Activated CD4-positive, alpha-beta memory T cell treated with anti-CD3 and anti-CD28 coated beads, Interleukin-2, amount 10 ng/mL, durations not matched to agents 7 days and 5 days (primary cell): Measurements from ENCODE around the gene COL4A1. TPM values are rescaled to one million over a fixed set of nuclear protein-coding genes. Genes with fewer than 3 reads are reported as not detected.

Experiments used
- CTCF ChIA-PET: fragments of 350-600 bp; sonication (Branson Sonifier 250); formaldehyde crosslinking; loops from one replicate; lab custom pipeline; 2021; ENCODE audit warnings: antibody characterized with exemption, inconsistent platforms; lab: Charles Lee
- POLR2A ChIA-PET: fragments of 350-600 bp; sonication (Branson Sonifier 250); formaldehyde crosslinking; loops from one replicate; lab custom pipeline; 2021; ENCODE audit warnings: antibody characterized with exemption; lab: Charles Lee
- DNase-seq: peaks from one replicate; pipeline ENCODE4 v3.0.0-alpha.2; 2020
- H3K27ac Mint-ChIP-seq: one replicate; pipeline ENCODE4 v1.8.0; 2021; ENCODE audit warnings: mild to moderate bottlenecking, mixed read lengths
- H3K27me3 Mint-ChIP-seq: one replicate; pipeline ENCODE4 v1.8.0; 2021; ENCODE audit warnings: mixed read lengths
- H3K36me3 Mint-ChIP-seq: one replicate; pipeline ENCODE4 v1.8.0; 2021; ENCODE audit warnings: low read depth, mixed read lengths
- H3K4me1 Mint-ChIP-seq: one replicate; pipeline ENCODE4 v1.8.0; 2021; ENCODE audit warnings: mixed read lengths
- H3K4me3 Mint-ChIP-seq: one replicate; pipeline ENCODE4 v1.8.0; 2021; ENCODE audit warnings: mild to moderate bottlenecking, mixed read lengths
- H3K9me3 Mint-ChIP-seq: one replicate; pipeline ENCODE4 v1.8.0; 2021; ENCODE audit warnings: mixed read lengths
- total RNA-seq, 2 experiments: library from RNA; stranded (reverse); gene quantifications; one replicate each; pipeline ENCODE4 v1.2.3, GENCODE V29; 2021

COL4A1 gene
- total RNA-seq, 2 experiments from 2014 or later = not detected

DNA sequence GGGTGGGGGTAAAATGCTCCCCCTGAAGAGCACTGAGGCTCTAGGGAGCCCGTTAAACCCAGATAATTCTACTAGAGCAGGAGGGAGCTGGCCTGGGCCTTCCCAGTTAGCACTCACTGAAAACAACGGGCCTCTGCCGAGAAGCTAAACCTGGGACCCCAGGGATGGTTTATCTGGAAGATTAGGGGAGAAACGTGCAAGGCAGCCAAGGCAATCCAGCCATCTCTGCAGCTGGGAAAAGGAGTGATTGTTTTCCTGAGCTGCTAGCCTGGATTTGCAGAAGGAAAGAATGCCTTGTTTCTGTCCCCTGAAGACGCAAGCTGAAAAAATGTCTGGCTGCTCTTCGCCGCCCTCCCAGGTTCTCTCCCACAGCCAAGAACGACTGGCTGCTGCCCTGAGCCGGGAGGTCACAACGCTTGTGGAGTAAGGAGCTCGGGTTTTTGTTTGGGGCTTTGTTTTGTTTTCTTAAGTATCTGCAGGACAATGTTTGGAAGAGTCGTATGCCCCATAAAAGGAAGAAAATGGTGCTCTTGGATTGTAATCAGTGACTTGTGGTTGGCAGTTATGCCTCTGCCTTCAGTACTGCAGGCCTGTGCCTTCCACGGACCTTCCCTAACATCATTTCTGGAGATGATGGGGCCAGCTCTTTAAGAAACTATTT lies 31.6 kb upstream of the COL4A1 start:
- Mint-ChIP-seq H3K9me3 (no peaks in the 10 kb centered on the region), H3K4me3 (no peak overlapping the region), H3K36me3 (no peaks in the 10 kb centered on the region), H3K27me3 (peaks cover 28% of the 10 kb centered on the region), H3K27ac (no peak overlapping the region), H3K4me1 (peaks cover 20% of the 10 kb centered on the region)
- no peak for DNase-seq
- CTCF ChIA-PET = no interaction called here
- POLR2A ChIA-PET = no interaction called here

DNA sequence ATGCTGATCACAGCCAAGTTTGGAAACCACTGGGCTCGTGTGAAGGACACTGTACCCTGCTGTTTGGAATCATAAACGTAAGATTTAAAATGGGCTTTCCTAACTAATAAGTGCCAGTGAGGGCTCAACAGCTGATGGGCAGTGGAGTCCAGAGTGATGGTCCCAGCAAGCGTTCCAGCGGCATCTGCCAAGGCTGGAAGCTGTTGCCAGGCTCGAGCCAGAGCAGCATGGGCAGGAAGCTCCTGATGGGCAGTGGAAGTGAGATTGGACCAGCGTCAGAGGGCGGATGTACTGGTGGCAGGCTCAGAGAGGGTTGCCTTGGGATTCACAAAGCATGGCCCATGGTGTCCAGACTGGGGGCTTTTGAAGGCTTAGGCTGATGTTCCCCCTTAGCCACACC lies 30.3 kb upstream of the COL4A1 start:
- H3K9me3 Mint-ChIP-seq = no peaks in the 10 kb centered on the region
- peaks cover 19% of the 10 kb centered on the region for H3K27me3 Mint-ChIP-seq
- no peak for DNase-seq
- no peaks in the 10 kb centered on the region for H3K36me3 Mint-ChIP-seq
- H3K27ac Mint-ChIP-seq = no peak overlapping the region
- peaks cover 20% of the 10 kb centered on the region for H3K4me1 Mint-ChIP-seq
- POLR2A ChIA-PET = no interaction called here
- H3K4me3 Mint-ChIP-seq = no peak overlapping the region
- CTCF ChIA-PET = no interaction called here

DNA sequence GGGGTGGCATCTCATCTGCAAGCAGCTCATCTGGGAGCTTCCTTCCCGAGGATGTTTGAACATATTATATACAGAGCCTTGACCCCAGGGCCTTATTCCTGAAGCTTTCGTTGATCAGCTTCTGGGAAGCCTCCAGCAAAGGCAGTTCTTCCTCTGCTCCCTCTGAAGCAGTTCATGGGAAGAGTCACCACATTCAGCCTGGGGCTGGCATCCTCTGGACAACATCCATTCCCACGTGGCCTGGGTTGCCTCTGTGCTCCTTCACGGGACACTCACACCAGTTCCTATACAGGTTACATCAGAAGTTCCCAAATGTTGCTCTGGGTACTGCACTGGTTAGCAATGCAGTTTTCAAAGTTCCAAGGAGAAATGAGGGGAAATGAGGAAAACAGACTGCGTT lies 29.7 kb upstream of the COL4A1 start:
- no peak for DNase-seq
- H3K4me1 Mint-ChIP-seq = peaks cover 19% of the 10 kb centered on the region
- no peak overlapping the region for H3K27ac Mint-ChIP-seq
- ChIA-PET CTCF (no interaction called here), POLR2A (no interaction called here)
- H3K4me3 Mint-ChIP-seq = no peak overlapping the region
- H3K27me3 Mint-ChIP-seq = peaks cover 15% of the 10 kb centered on the region
- H3K36me3 Mint-ChIP-seq = no peaks in the 10 kb centered on the region
- no peaks in the 10 kb centered on the region for H3K9me3 Mint-ChIP-seq

DNA sequence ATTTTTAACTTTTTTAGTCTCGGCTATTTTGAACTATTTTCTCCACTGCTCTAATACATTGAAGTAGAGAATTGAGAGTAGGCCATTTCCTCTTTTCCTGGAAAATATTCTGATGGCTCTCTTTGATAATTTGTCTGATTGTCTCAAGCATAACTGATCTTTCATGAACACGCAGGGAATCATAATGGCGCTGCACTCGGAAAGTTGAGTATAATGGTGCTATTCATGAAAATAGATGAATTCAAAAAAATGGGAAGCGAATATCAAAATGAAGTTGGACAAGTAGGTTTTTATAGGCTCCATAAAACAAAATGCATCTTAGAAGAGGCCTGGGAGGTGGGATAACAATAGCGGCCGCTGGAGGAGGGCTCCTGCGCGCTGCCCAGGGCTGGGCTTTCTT lies 29.2 kb upstream of the COL4A1 start:
- Mint-ChIP-seq H3K27me3 (peaks cover 10% of the 10 kb centered on the region), H3K9me3 (no peaks in the 10 kb centered on the region), H3K36me3 (no peaks in the 10 kb centered on the region), H3K4me1 (peaks cover 13% of the 10 kb centered on the region), H3K4me3 (no peak overlapping the region), H3K27ac (no peak overlapping the region)
- no peak for DNase-seq
- CTCF ChIA-PET = no interaction called here
- POLR2A ChIA-PET = no interaction called here

DNA sequence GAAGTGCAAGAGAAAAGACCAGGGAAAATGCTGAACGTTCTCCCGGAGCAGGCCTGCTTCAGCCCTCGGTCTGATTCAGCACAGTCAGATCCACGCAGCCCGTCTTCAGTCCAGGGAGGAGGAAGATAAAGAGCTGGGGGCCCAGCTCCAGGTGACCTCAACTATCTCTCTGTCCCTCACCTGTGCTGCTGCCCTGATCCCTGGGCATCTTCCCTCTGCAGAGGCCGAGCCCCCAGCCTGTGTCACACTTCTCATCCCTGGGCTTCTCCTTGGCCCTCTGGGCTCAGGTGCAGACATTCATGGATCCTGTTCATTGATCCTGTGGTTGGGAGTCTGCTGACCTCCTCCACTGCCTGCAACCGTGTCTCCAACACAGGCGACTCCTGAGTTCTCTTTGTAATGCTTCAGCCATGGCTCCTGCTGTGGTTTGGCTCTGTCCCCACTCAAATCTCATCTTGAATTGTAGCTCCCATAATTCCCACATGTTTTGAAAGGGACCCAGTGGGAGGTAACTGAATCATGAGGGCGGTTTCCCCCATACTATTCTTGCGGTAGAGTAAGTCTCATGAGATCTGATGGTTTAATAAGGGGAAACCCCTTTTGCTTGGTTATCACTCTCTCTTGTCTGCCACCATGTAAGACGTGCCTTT lies 28.0 kb upstream of the COL4A1 start:
- DNase-seq = no peak
- Mint-ChIP-seq H3K27ac (no peak overlapping the region), H3K36me3 (no peaks in the 10 kb centered on the region), H3K4me1 (peaks cover 2% of the 10 kb centered on the region), H3K27me3 (no peaks in the 10 kb centered on the region), H3K9me3 (no peaks in the 10 kb centered on the region), H3K4me3 (no peak overlapping the region)
- ChIA-PET CTCF (no interaction called here), POLR2A (no interaction called here)

DNA sequence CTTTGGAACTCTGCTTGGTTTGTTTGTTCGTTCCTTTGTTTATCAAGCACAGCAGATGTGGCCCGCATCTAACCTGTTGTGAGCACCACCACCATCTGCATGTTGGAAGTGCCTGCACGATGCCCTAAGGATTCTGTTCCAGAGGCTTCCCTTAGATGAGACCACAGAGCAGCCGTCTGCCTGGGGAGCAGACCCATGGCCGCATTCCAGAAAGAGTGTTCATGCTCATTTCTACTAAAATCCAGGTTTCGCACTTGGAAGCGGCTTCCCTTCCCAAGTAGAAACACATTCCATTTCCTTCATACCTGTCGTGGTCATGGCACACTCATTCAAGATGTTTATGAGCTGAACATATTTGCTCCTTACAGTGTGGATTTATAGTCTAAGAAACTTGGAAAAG lies 27.3 kb upstream of the COL4A1 start:
- Mint-ChIP-seq H3K27ac (no peak overlapping the region), H3K4me3 (no peak overlapping the region), H3K36me3 (no peaks in the 10 kb centered on the region), H3K9me3 (no peaks in the 10 kb centered on the region), H3K4me1 (no peaks in the 10 kb centered on the region), H3K27me3 (peaks cover 1% of the 10 kb centered on the region)
- ChIA-PET POLR2A (no interaction called here), CTCF (no interaction called here)
- no peak for DNase-seq

DNA sequence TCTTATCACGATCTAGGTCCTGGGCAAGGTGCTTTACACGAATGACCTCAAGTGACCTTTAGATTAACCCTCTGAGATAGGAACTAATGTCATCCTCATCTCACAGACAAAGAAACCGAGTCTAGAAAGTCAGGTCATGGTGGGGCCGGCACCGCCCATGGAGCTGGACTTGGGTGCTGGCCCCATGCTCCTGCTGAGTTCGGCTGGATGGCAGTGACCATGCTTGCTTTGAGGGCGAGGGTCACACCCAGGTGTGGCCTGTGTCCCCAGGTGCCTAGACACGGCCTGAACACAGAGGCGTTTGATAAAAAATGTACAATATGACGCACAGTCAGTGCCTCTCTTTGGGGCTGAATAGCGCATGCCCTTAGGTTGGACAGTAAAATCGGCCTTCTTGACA lies 26.9 kb upstream of the COL4A1 start:
- Mint-ChIP-seq H3K36me3 (no peaks in the 10 kb centered on the region), H3K9me3 (no peaks in the 10 kb centered on the region), H3K27ac (no peak overlapping the region), H3K4me1 (no peaks in the 10 kb centered on the region), H3K4me3 (no peak overlapping the region), H3K27me3 (peaks cover 4% of the 10 kb centered on the region)
- POLR2A ChIA-PET = no interaction called here
- DNase-seq = no peak
- CTCF ChIA-PET = no interaction called here

DNA sequence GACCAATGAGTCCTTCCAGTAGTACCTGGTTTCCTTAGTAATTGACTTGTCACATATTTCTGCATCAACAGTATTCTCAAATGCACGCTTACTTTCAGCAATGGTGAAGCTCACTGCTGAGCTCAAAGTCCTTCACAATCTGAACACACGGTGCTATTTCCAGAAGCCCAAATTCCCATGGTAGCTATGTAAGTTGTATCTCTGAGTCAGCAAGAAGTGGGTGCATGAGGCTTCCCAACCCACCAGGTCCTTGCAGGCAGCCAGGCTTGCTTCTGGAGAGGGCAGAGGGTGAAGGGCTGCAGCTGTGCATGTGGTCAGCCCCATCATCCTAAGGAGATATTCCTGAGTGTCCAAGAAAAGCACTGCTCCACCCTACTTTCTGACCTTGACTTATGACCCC lies 25.8 kb upstream of the COL4A1 start:
- Mint-ChIP-seq H3K27ac (no peak overlapping the region), H3K36me3 (no peaks in the 10 kb centered on the region), H3K27me3 (peaks cover 4% of the 10 kb centered on the region), H3K4me1 (no peaks in the 10 kb centered on the region), H3K4me3 (no peak overlapping the region), H3K9me3 (no peaks in the 10 kb centered on the region)
- ChIA-PET POLR2A (no interaction called here), CTCF (no interaction called here)
- no peak for DNase-seq

DNA sequence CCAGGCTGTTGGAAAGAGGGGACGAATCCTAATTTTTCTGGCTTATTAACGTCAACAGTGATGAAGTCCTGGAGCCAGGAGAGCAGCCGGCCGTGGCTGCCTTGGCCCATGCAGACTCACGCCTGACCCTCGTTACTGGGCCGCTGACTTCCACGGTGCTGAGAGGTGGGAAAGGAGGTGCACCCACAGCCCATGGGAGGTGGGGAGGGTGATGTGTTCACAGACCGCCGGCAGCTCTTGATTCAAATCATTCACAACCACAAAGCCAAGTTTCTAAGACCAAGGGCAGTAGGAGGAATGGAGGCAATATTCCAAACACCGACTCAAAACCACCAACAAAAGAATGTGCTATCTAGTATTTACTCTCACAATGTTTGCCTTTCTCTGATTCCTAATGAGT lies 24.4 kb upstream of the COL4A1 start:
- H3K36me3 Mint-ChIP-seq = no peaks in the 10 kb centered on the region
- ChIA-PET CTCF (no interaction called here), POLR2A (no interaction called here)
- H3K4me3 Mint-ChIP-seq = no peak overlapping the region
- peaks cover 7% of the 10 kb centered on the region for H3K27me3 Mint-ChIP-seq
- no peaks in the 10 kb centered on the region for H3K4me1 Mint-ChIP-seq
- no peaks in the 10 kb centered on the region for H3K9me3 Mint-ChIP-seq
- DNase-seq = no peak
- no peak overlapping the region for H3K27ac Mint-ChIP-seq

DNA sequence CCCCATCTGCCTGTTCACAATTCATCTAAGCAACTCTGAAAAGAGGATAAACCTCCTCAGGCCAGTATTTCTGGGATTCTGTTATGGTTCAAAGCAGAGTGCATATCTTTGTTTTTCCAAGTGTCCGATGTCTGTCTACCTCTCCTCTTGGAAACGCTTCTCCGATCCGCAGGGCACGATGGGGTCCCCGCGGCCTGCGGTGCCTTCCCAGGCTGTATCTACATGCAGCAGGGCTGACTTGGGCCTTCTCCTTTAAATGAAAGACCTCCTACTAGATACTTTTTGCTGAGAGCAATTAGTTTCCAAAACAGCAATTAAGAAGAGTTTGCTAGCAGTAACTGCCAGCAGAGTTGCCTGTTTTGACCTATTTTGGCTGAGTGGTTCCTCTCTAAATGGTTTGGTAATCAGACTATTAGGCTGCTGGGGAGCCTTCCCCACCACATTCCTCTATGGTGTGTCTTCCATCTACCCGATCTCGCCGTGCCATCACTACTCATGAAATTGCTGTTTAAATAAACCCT lies 23.6 kb upstream of the COL4A1 start:
- no peak overlapping the region for H3K4me3 Mint-ChIP-seq
- H3K27ac Mint-ChIP-seq = no peak overlapping the region
- H3K9me3 Mint-ChIP-seq = no peaks in the 10 kb centered on the region
- H3K36me3 Mint-ChIP-seq = no peaks in the 10 kb centered on the region
- DNase-seq = no peak
- no peaks in the 10 kb centered on the region for H3K4me1 Mint-ChIP-seq
- peaks cover 10% of the 10 kb centered on the region for H3K27me3 Mint-ChIP-seq
- ChIA-PET POLR2A (no interaction called here), CTCF (no interaction called here)

DNA sequence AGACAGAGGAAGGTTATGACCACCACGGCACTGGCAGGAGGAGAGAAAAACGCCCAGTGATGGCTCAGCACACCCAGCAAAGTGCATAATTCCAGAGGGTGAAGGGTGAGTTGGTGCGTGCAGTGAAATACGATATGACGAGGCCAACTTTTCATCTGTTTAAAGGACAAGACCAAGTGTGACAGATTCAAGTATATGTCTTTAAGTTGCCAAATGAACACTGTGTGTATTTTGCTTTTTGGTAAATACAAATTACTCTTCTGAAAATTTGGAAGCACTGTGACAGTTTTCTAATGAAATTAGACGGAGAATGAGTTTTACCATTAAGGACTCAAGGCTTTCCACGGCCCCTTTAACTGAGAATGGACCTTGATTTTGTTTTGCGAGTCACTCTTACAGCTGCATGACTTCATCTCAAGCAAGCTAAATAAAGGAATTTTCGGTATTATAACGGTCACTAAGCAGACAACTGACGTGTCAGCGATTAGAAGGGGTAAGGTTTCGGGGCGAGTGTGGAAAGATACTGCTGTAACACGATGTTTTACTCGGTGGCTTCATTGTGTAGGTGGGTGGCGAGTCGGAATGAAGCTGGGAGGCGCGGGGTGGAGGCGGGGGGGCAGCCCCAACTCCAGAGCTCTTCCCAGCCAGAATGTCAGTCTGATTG lies 23.0 kb upstream of the COL4A1 start:
- H3K27me3 Mint-ChIP-seq = peaks cover 10% of the 10 kb centered on the region
- no peaks in the 10 kb centered on the region for H3K36me3 Mint-ChIP-seq
- H3K4me3 Mint-ChIP-seq = no peak overlapping the region
- no peaks in the 10 kb centered on the region for H3K9me3 Mint-ChIP-seq
- no peaks in the 10 kb centered on the region for H3K4me1 Mint-ChIP-seq
- POLR2A ChIA-PET = no interaction called here
- DNase-seq = no peak
- CTCF ChIA-PET = no interaction called here
- H3K27ac Mint-ChIP-seq = no peak overlapping the region

DNA sequence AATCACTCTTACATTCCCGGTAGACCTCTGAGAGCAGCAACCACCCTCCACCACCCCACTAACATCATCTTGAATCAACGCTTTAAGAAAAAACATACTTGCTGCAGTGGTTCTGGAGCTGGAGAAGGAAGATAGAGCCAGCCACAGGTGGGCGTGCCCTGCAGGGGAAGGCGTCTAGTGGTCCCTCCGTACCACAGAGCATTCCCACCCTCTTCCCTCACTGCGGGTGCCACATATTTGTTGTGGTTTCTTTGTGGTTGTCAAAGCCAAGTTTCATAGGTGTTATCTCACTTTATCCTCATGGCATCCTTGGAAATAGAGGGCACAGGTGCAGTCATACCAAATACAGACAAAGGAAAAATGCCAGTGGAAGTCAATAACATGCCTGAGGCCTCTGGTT lies 22.3 kb upstream of the COL4A1 start:
- DNase-seq = no peak
- Mint-ChIP-seq H3K9me3 (no peaks in the 10 kb centered on the region), H3K4me1 (no peaks in the 10 kb centered on the region), H3K4me3 (no peak overlapping the region), H3K27ac (no peak overlapping the region), H3K27me3 (peaks cover 14% of the 10 kb centered on the region), H3K36me3 (no peaks in the 10 kb centered on the region)
- ChIA-PET POLR2A (no interaction called here), CTCF (no interaction called here)

DNA sequence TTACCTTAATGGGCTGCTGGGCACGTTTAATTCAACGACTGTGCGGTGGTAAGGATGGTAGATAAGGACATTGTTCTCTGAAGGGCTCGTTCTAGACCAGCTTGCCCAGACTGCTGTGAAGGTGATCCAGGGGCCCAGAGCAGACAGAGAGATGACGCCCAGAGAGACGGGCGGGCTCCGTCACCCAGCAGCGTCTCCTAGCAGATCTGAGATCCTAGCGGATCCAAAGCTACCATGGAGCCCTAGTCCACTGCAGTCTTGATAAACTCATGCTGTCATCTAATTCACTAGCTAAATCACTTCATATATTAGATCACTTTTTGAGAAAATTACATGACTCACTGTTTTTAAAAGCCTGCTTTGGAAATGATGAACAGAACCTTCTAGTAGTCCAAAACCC lies 21.6 kb upstream of the COL4A1 start:
- H3K4me1 Mint-ChIP-seq = no peaks in the 10 kb centered on the region
- CTCF ChIA-PET = no interaction called here
- H3K9me3 Mint-ChIP-seq = no peaks in the 10 kb centered on the region
- peaks cover 14% of the 10 kb centered on the region for H3K27me3 Mint-ChIP-seq
- no peak overlapping the region for H3K4me3 Mint-ChIP-seq
- no peaks in the 10 kb centered on the region for H3K36me3 Mint-ChIP-seq
- no peak for DNase-seq
- POLR2A ChIA-PET = no interaction called here
- no peak overlapping the region for H3K27ac Mint-ChIP-seq
